ENCODE results near the gene IL7R.

IL7R gene, protein sequence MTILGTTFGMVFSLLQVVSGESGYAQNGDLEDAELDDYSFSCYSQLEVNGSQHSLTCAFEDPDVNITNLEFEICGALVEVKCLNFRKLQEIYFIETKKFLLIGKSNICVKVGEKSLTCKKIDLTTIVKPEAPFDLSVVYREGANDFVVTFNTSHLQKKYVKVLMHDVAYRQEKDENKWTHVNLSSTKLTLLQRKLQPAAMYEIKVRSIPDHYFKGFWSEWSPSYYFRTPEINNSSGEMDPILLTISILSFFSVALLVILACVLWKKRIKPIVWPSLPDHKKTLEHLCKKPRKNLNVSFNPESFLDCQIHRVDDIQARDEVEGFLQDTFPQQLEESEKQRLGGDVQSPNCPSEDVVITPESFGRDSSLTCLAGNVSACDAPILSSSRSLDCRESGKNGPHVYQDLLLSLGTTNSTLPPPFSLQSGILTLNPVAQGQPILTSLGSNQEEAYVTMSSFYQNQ

DNA sequence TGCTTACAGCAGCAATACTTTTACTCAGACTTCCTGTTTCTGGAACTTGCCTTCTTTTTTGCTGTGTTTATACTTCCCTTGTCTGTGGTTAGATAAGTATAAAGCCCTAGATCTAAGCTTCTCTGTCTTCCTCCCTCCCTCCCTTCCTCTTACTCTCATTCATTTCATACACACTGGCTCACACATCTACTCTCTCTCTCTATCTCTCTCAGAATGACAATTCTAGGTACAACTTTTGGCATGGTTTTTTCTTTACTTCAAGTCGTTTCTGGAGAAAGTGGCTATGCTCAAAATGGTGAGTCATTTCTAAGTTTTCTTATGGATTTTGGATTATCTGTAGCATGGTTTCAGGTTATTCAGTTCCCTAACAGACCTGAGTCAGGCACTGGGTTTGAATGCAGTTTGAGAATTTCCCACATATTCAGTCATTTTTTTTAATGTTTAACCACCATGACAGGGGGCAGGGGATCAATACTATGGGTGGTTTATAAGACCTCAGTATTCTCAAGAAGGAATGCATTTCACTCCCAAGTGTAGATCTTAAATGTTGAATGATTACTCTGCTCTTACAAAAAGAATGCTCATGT lies at the start of gene IL7R:
IL7R (plus strand) TSS at position 127 of the 587 bp plus-strand sequence; CDS start at position 214, 87 bp downstream.
- Histone ChIP-seq H3K9ac (ENCODE audit: low read depth, low read length) (no peak within 1 kb of the TSS), H3K36me3 (ENCODE audit: insufficient read depth, low read length) (no peaks in the 10 kb centered on the region), H3K9me3 (ENCODE audit: control insufficient read depth, insufficient read depth, low read length) (no peaks in the 10 kb centered on the region), H3K4me1 (ENCODE audit: insufficient read depth, low read length) (peaks cover 9% of the 10 kb centered on the region; the same call in 1 of the 2 replicates)

DNA sequence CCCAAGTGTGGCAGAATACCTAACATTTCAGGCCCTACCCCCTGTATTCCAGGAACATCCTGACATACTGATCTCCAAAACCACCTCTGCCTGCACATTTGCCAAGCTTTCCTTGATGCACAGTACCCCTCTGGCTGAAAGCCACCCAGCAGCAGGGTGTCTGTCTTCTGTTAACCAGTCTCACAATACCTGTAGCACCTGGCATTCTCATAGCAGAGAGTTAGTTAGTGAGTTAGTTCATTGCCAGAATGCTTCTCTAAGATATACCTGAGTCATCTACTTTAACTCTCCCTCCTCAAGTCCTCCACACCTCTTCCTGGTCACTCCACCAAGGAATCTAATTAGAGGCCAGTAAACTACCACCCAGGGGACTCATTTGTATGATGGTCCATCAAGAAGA lies 46.1 kb upstream of the IL7R start:
- Histone ChIP-seq H3K9ac (ENCODE audit: low read depth, low read length) (no peak overlapping the region), H3K9me3 (ENCODE audit: control insufficient read depth, insufficient read depth, low read length) (no peaks in the 10 kb centered on the region), H3K4me1 (ENCODE audit: insufficient read depth, low read length) (no peaks in the 10 kb centered on the region), H3K36me3 (ENCODE audit: insufficient read depth, low read length) (no peaks in the 10 kb centered on the region)

DNA sequence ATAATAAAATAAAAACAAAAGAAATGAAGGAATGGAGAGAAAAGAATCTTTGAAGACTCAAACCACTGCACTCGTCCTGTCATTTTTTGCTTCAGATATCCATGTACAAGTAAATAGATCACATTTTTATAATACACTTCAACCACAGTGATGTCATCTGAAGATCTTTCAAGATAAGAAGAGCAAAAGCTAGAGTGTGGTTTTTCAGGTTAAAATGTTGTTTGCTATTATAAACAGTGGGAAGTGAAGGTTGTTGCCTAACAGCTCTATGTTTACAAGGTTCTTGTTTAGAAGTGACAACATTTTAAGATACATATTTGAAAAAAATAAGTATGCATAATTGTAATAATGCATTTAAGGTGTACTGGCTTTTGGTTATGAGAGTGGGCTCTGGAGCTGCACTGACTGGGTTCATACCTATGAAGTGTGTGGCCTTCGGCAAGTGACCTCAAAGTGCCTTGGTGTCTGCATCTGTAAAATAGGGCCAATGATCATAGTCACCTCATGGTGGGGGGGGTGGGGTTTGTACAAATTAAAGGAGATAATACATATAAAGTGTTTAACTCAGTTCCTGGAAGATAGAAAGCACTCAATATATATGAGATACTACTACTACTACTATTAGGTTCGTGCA lies 45.5 kb upstream of the IL7R start:
- Histone ChIP-seq H3K9me3 (ENCODE audit: control insufficient read depth, insufficient read depth, low read length) (no peaks in the 10 kb centered on the region), H3K4me1 (ENCODE audit: insufficient read depth, low read length) (no peaks in the 10 kb centered on the region), H3K36me3 (ENCODE audit: insufficient read depth, low read length) (no peaks in the 10 kb centered on the region), H3K9ac (ENCODE audit: low read depth, low read length) (no peak overlapping the region)

DNA sequence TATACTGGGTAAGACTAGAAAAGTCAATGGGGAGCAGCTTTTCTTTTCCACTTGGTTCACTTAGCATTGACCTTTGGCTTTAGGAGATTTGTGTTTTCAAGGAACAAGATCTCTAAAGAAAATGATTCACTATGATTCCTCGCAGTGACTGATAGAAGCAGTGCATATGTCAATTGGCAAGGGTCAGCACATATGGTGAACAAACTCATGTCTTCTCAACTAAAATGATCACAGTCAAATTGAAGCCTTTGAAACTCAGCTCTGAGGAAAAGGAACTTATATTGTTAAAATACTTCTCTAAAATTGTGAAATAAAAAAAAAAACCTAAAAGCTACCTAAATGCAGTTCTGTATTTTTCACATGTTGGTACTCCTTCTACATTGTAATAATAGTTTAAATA lies 43.2 kb upstream of the IL7R start:
- no peaks in the 10 kb centered on the region for H3K4me1 ChIP-seq (ENCODE audit: insufficient read depth, low read length)
- H3K9ac ChIP-seq (ENCODE audit: low read depth, low read length) = no peak overlapping the region
- no peaks in the 10 kb centered on the region for H3K36me3 ChIP-seq (ENCODE audit: insufficient read depth, low read length)
- H3K9me3 ChIP-seq (ENCODE audit: control insufficient read depth, insufficient read depth, low read length) = no peaks in the 10 kb centered on the region

DNA sequence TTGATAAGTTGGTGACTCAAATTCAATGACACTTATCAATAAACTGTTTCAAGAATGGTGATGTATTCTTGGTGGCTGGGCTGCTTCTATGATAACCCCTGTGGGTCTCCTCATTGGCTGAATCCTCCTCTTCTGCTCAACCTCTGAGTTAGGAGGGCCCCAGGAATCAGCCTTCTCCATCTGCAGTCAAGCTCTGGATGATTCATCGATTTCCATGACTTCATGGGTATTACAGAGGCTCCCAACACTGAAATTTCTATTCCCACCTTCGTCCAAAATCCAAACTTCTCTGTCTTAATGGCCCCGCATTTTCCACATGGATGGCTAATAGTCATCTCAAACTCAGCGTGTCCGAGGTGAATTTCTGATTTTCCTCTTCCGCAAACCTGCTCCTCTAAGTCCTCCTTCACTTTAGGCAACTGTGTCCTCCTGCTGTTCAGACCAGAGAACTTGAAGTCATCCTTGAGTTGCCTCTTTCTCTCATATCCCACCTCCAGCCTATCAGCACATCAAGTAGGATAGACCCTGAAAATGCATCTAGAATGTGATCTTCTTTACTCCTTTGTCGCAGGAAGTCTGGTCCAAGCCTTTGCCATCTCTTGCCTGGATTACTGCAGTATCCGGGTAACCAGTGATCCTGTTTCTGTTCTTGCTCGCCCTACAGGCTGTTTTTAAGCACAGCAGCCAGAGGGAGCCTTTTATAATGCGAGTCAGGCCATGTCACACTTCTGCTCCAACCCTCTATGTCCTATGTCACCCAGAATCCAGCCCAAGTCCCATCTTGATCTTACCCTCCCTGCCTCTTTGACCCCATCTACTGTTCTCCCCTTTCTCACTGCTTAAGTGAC lies 41.4 kb upstream of the IL7R start:
- no peaks in the 10 kb centered on the region for H3K9me3 ChIP-seq (ENCODE audit: control insufficient read depth, insufficient read depth, low read length)
- no peaks in the 10 kb centered on the region for H3K4me1 ChIP-seq (ENCODE audit: insufficient read depth, low read length)
- no peak overlapping the region for H3K9ac ChIP-seq (ENCODE audit: low read depth, low read length)
- no peaks in the 10 kb centered on the region for H3K36me3 ChIP-seq (ENCODE audit: insufficient read depth, low read length)

DNA sequence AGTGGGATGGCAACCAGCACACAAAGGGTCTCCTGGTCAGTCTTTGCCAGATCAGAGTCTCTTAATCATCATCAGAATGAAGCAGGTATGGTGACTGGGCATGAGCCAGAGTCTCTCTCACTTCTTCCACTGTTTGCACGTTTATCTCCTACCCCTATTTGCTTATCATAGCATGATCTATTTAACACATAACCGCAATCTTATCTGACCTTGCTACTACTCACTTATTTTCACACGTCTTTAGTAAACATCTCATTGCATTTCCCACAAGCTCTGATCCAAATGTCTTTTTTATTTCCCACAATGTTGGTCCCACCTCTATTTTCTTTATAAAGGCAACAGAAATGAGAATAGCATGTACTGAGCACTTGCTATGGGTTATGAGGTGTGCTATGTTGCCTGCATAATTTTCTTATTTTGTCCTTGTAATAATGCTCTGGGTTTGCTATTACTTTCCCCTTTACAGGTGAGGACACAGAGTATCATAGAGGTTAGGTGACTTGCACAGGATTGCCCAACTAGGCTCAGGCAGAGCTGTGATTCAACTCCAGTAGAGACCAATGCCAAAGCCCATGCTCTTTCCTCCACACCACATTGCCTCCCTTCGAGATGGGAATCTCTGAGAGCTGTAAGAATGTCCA lies 39.7 kb upstream of the IL7R start:
- no peaks in the 10 kb centered on the region for H3K9me3 ChIP-seq (ENCODE audit: control insufficient read depth, insufficient read depth, low read length)
- no peak overlapping the region for H3K9ac ChIP-seq (ENCODE audit: low read depth, low read length)
- H3K4me1 ChIP-seq (ENCODE audit: insufficient read depth, low read length) = no peaks in the 10 kb centered on the region
- no peaks in the 10 kb centered on the region for H3K36me3 ChIP-seq (ENCODE audit: insufficient read depth, low read length)

DNA sequence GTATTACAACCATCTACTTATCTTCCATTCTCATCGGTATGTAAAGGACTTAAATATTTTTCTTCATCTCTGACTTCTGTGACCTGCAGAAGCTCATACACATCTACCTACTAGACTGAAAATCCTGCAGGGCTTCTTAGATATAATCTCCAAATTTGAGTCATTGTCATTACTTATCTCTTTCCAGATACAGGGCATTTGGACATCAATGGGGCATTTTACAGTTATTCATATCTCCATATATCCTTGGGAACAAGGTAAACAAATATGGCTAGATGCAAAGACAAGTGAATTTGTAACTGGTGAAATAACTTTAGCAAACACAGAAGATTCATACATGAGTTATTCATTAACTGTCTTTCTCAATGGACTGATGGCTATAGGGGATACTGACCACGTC lies 37.7 kb upstream of the IL7R start:
- no peaks in the 10 kb centered on the region for H3K9me3 ChIP-seq (ENCODE audit: control insufficient read depth, insufficient read depth, low read length)
- H3K9ac ChIP-seq (ENCODE audit: low read depth, low read length) = no peak overlapping the region
- H3K4me1 ChIP-seq (ENCODE audit: insufficient read depth, low read length) = no peaks in the 10 kb centered on the region
- no peaks in the 10 kb centered on the region for H3K36me3 ChIP-seq (ENCODE audit: insufficient read depth, low read length)

DNA sequence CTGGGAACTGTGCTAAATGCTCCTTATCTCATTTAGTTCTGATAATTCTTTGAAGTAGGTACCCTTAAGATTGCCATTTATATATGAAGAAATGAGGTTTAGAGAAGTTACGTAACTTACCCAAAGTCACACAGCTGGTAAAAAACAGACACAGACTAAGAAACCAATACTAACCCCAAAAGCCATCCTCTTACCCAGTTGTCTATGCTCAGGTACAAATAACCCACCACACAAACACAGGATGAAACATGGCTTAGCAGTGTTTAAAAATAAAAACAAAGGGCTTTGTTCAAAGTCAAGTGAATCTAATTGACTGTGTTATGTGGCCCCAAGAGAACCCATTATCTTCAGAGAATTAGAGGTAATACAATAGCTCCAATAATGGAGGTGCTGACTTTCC lies 37.0 kb upstream of the IL7R start:
- Histone ChIP-seq H3K36me3 (ENCODE audit: insufficient read depth, low read length) (no peaks in the 10 kb centered on the region), H3K9ac (ENCODE audit: low read depth, low read length) (no peak overlapping the region), H3K9me3 (ENCODE audit: control insufficient read depth, insufficient read depth, low read length) (no peaks in the 10 kb centered on the region)

DNA sequence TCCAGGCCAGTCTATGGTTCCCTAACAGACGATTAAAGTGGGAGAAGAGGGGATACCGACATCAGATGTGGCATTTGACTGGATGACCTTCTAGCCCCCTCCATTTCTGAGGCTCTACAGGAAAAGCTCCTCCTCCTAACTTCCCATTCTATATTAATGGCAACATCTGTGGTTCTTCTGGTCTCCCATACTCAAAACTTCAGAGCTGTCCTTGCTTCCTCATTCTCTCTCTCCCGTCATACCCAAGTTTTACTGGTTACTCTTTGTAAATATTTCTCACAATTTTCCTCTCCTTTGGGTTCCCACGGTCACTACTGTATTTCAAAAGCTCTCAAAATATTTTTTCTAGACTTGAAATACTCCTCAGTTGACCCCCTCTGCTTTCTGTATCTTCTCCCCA lies 36.0 kb upstream of the IL7R start:
- Histone ChIP-seq H3K9ac (ENCODE audit: low read depth, low read length) (no peak overlapping the region), H3K9me3 (ENCODE audit: control insufficient read depth, insufficient read depth, low read length) (no peaks in the 10 kb centered on the region), H3K36me3 (ENCODE audit: insufficient read depth, low read length) (no peaks in the 10 kb centered on the region), H3K4me1 (ENCODE audit: insufficient read depth, low read length) (no peaks in the 10 kb centered on the region)

More for the DNA sequence above, 37.0 kb upstream of the IL7R start:
- no peaks in the 10 kb centered on the region for H3K4me1 ChIP-seq (ENCODE audit: insufficient read depth, low read length)

DNA sequence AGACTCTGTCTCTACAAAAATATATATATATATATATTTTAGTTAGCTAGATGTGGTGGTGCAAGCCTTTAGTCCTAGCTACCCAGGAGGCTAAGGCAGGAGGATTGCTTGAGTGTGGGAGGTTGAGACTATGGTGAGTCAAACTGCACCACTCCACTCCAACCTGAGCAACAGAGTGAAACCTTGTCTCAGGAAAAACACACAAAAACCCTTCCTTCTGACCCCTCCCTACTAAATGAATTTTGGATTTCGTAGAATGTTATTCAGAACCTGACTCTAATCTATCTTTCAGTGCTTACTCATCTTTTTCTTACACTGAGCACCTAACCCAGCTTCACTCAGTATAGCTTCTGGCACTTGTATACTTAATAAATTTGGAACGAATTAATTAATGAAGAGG lies 35.2 kb upstream of the IL7R start:
- Histone ChIP-seq H3K36me3 (ENCODE audit: insufficient read depth, low read length) (no peaks in the 10 kb centered on the region), H3K4me1 (ENCODE audit: insufficient read depth, low read length) (no peaks in the 10 kb centered on the region), H3K9ac (ENCODE audit: low read depth, low read length) (no peak overlapping the region), H3K9me3 (ENCODE audit: control insufficient read depth, insufficient read depth, low read length) (no peaks in the 10 kb centered on the region)

DNA sequence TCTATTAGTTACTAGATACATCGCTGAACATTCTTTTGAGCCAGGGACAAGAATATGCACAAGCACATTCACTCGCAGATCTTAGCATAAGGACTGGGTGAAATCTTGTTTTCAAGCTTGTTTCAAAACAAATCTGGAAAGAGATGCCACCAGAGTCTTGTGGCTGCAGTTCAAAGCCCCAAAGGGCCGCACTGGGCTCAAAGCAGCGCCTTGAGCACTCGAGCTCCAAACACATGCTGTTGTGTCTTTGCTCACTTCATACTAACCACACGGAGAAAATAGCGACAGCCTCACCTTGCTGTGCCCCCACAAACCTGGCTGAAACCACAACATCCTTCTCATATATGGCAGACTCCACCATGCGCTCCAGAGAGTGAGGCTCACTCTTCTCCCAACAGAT lies 34.2 kb upstream of the IL7R start:
- no peaks in the 10 kb centered on the region for H3K9me3 ChIP-seq (ENCODE audit: control insufficient read depth, insufficient read depth, low read length)
- H3K4me1 ChIP-seq (ENCODE audit: insufficient read depth, low read length) = no peaks in the 10 kb centered on the region
- no peak overlapping the region for H3K9ac ChIP-seq (ENCODE audit: low read depth, low read length)

DNA sequence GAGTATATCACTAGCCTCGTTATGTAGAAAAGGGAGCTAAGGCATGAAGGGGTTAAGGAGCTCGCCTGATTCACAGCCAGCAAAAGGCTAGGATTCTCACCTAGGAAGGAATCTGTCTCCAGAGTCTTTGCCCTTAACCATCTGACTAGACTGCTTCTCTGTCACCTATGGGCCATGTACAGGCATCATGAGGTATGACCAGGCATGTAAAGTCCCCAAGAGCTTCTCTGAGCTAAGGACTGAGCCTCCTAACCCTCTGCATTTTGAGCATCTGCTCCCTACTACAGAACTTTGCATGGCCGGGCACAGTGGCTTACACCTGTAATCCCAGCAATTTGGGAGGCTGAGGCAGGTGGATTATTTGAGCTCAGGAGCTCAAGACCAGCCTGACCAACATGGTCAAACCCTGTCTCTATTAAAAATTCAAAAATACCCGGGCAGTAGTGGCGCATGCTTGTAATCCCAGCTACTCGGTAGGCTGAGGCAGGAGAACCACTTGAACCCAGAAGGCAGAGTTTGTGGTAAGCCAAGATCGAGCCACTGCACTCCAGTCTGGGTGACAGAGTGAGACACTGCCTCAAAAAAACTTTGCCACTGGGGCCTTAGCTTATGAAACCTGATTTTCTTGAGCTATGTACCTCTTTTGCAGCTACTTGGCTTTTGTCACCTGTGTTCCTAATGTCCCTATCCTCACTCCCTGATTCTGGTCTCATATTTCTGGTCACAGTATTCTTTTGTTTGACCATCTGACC lies 33.2 kb upstream of the IL7R start:
- H3K9me3 ChIP-seq (ENCODE audit: control insufficient read depth, insufficient read depth, low read length) = no peaks in the 10 kb centered on the region
- H3K9ac ChIP-seq (ENCODE audit: low read depth, low read length) = no peak overlapping the region
- H3K4me1 ChIP-seq (ENCODE audit: insufficient read depth, low read length) = no peaks in the 10 kb centered on the region
- H3K36me3 ChIP-seq (ENCODE audit: insufficient read depth, low read length) = no peaks in the 10 kb centered on the region

More for the DNA sequence above, 34.2 kb upstream of the IL7R start:
- H3K36me3 ChIP-seq (ENCODE audit: insufficient read depth, low read length) = no peaks in the 10 kb centered on the region

DNA sequence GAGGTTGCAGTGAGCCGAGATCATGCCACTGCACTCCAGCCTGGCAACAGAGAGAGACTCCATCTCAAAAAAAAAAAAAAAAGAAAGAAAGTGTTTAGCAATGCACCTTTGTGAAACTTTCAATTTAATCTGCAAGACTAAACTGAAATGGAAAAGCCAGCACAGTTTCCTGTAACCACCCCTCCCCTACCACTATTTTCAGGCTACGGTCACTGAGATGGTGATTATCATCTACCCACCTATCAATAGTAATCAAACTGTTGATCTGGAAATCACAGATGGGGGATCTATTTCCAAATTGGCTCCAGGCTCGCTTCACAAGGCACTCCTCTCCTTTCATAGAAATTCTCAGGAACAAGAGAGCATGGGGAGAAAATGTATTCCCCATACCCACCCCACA lies 30.6 kb upstream of the IL7R start:
- Histone ChIP-seq H3K9ac (ENCODE audit: low read depth, low read length) (no peak overlapping the region), H3K36me3 (ENCODE audit: insufficient read depth, low read length) (no peaks in the 10 kb centered on the region), H3K9me3 (ENCODE audit: control insufficient read depth, insufficient read depth, low read length) (no peaks in the 10 kb centered on the region), H3K4me1 (ENCODE audit: insufficient read depth, low read length) (no peaks in the 10 kb centered on the region)

All from ES-I3 (cell line).